GM21447 (cell line): ENCODE measurements around the gene ZC3H12D.
"Not testable (repeated sequence)": the region's sequence is repeated elsewhere in the genome, so short reads cannot be mapped to it uniquely, and the experiment has no call there.

Experiments used
- ATAC-seq: cut with Tn5 transposase; IDR thresholded peaks from one replicate; pipeline ENCODE4 v1.9.1; 2021; ENCODE audit not compliant: unreplicated experiment

Gene ZC3H12D

GRCh38 chr6:149483849-149484655 lies 762 bp downstream of the ZC3H12D start:
- ATAC-seq: no peak

- ATAC-seq: no peak
These were observed 1.5 kb downstream of the ZC3H12D start for GRCh38 chr6:149483334-149483725.

- ATAC-seq: no peak
These were observed 2.1 kb downstream of the ZC3H12D start for GRCh38 chr6:149482545-149483333.

- no peak for ATAC-seq
These were observed 4.1 kb downstream of the ZC3H12D start for GRCh38 chr6:149480502-149481280.

GRCh38 chr6:149478631-149479314 lies 6.0 kb downstream of the ZC3H12D start:
- ATAC-seq: no peak

- ATAC-seq: no peak
These were observed 7.3 kb downstream of the ZC3H12D start for GRCh38 chr6:149477544-149477943.

- no peak for ATAC-seq
These were observed 7.9 kb downstream of the ZC3H12D start for GRCh38 chr6:149476789-149477455.

- no peak for ATAC-seq
These were observed 10.5 kb downstream of the ZC3H12D start for GRCh38 chr6:149474108-149474935.

- no peak for ATAC-seq
These were observed 11.4 kb downstream of the ZC3H12D start for GRCh38 chr6:149473080-149474052.

GRCh38 chr6:149472241-149472640 lies 12.6 kb downstream of the ZC3H12D start:
- no peak for ATAC-seq

GRCh38 chr6:149471801-149472200 lies 13.0 kb downstream of the ZC3H12D start:
- no peak for ATAC-seq

- no peak for ATAC-seq
These were observed 13.9 kb downstream of the ZC3H12D start for GRCh38 chr6:149470948-149471347.

GRCh38 chr6:149468179-149468578 lies 16.6 kb downstream of the ZC3H12D start:
- peak; percentile 23 for ATAC-seq

GRCh38 chr6:149467265-149467664 lies 17.5 kb downstream of the ZC3H12D start:
- no peak for ATAC-seq

- no peak for ATAC-seq
These were observed 20.4 kb downstream of the ZC3H12D start for GRCh38 chr6:149464411-149464810.

GRCh38 chr6:149463781-149464180 lies 21.0 kb downstream of the ZC3H12D start:
- no peak for ATAC-seq

- not testable (repeated sequence) for ATAC-seq
These were observed 22.1 kb downstream of the ZC3H12D start for GRCh38 chr6:149462712-149463111.

GRCh38 chr6:149461670-149462069 lies 23.1 kb downstream of the ZC3H12D start:
- ATAC-seq: no peak
